K562 (cell line): ENCODE results near the gene RASAL1. TPM values are rescaled to one million over a fixed set of nuclear protein-coding genes. Genes with fewer than 3 reads are reported as not detected.

Source experiments
- ATAC-seq: fragments of 200-7000 bp; cut with Tn5 transposase; 3 replicates; pipeline ENCODE4 v1.9.1; 2020; ENCODE audit warnings: moderate library complexity
- BruUV-seq: library from RNA; stranded (reverse); fragments of 400-500 nt; replicated peaks from 2 replicates; lab custom pipeline; 2021; lab: Mats Ljungman, UMichigan
- CTCF ChIA-PET: fragments of 300-600 bp; formaldehyde crosslinking; extraction: SDS; loops from one replicate; lab custom pipeline; 2021; ENCODE audit warnings: low intra/inter-chr PET ratio; lab: Yijun Ruan, JAX
- POLR2A ChIA-PET: fragments of 300-600, 350-650 bp; sonication (Branson Sonifier 250); formaldehyde crosslinking; extraction: SDS; loops from one replicate; lab custom pipeline; 2021; ENCODE audit warnings: antibody characterized with exemption, inconsistent platforms; lab: Yijun Ruan, JAX
- DNase-seq, 4 experiments: peaks; one replicate each; pipeline versions ENCODE4 v3.0.0 to v3.0.0-alpha.2; 2011 to 2018; ENCODE audit warnings: low spot score in 3 of 4, mixed read lengths in 3 of 4; ENCODE audit errors: extremely low read depth in 1 of 4
- FAIRE-seq: peaks from 2 replicates; lab custom pipeline; 2011; peaks lifted over from hg19 to GRCh38; lab: Jason Lieb, UNC
- H2AFZ ChIP-seq: 2 replicates; pipeline ENCODE4 v1.6.0; 2011; ENCODE audit warnings: low read depth, low read length, control low read depth, inconsistent platforms
- H3K27ac ChIP-seq: fragments of 200-600 bp; 3 replicates; pipeline ENCODE4 v1.8.0; 2011; ENCODE audit warnings: low read depth, mild to moderate bottlenecking, control low read depth, inconsistent platforms, low read length, moderate library complexity, mixed read lengths; ENCODE audit errors: extremely low read depth
- H3K27me3 ChIP-seq, 2 experiments: fragments of 300-600 bp in 1 of 2; 2 replicates in 1 of 2; 3 replicates in 1 of 2; pipeline versions ENCODE4 v1.6.0 to v1.8.0; 2011; ENCODE audit warnings: inconsistent platforms in 2 of 2, low read length in 2 of 2, mild to moderate bottlenecking in 1 of 2, mixed read lengths in 1 of 2, moderate library complexity in 1 of 2; ENCODE audit not compliant: control insufficient read depth in 2 of 2, insufficient read depth in 2 of 2
- H3K36me3 ChIP-seq: fragments of 300-600 bp; 3 replicates; pipeline ENCODE4 v1.8.0; 2011; ENCODE audit warnings: mild to moderate bottlenecking, low read length, inconsistent platforms; ENCODE audit not compliant: control insufficient read depth, insufficient read depth
- H3K4me1 ChIP-seq, 2 experiments: fragments of 200-600 bp in 1 of 2; replicated peaks in 1 of 2; 2 replicates in 1 of 2; 3 replicates in 1 of 2; pipeline versions ENCODE4 v1.5.1 to v1.8.0; 2011; ENCODE audit warnings: inconsistent platforms in 2 of 2, low read length in 2 of 2, mild to moderate bottlenecking in 1 of 2, mixed read lengths in 1 of 2, moderate library complexity in 1 of 2; ENCODE audit not compliant: control insufficient read depth in 2 of 2, insufficient read depth in 2 of 2
- H3K4me2 ChIP-seq: 2 replicates; pipeline ENCODE4 v1.6.1; 2011; ENCODE audit warnings: low read length, control low read depth, inconsistent platforms, mixed read lengths; ENCODE audit not compliant: insufficient read depth
- H3K4me3 ChIP-seq: fragments of 200-600 bp; sonication (generic), shearing (Covaris generic); 2 replicates; pipeline ENCODE4 v1.5.1; 2016; ENCODE audit warnings: control low read depth, inconsistent platforms
- H3K79me2 ChIP-seq: fragments of 200-600 bp; 3 replicates; pipeline ENCODE4 v1.8.0; 2011; ENCODE audit warnings: low read length, inconsistent platforms; ENCODE audit not compliant: control insufficient read depth, insufficient read depth
- H3K9ac ChIP-seq, 2 experiments: 2 replicates each; pipeline versions ENCODE4 v1.6.0 to v1.6.1; 2011; ENCODE audit warnings: low read depth in 2 of 2, low read length in 2 of 2, control low read depth in 1 of 2, inconsistent platforms in 1 of 2, mild to moderate bottlenecking in 1 of 2, mixed read lengths in 1 of 2; ENCODE audit not compliant: insufficient read depth in 1 of 2
- H3K9me1 ChIP-seq: one replicate; pipeline ENCODE4 v1.6.0; 2011; ENCODE audit warnings: inconsistent platforms, mild to moderate bottlenecking, low read length, moderate library complexity; ENCODE audit not compliant: control insufficient read depth, insufficient read depth
- H3K9me3 ChIP-seq: replicated peaks from 2 replicates; pipeline ENCODE4 v1.5.1; 2011; ENCODE audit warnings: low read depth, low read length, inconsistent platforms; ENCODE audit not compliant: control insufficient read depth, insufficient read depth
- H4K20me1 ChIP-seq: replicated peaks from 2 replicates; pipeline ENCODE4 v1.6.1; 2011; ENCODE audit warnings: low read length, inconsistent platforms, mixed read lengths; ENCODE audit not compliant: control insufficient read depth, insufficient read depth
- CTCF ChIP-seq, 3 experiments: IDR thresholded peaks in 2 of 3; conservative IDR thresholded peaks in 1 of 3; 2 replicates each; pipeline ENCODE4 v1.5.1; 2011 to 2012; ENCODE audit warnings: low read length in 3 of 3, mild to moderate bottlenecking in 3 of 3, control low read depth in 2 of 3, improper control_type of control experiment in 1 of 3, inconsistent platforms in 1 of 3, low read depth in 1 of 3, mixed read lengths in 1 of 3, moderate library complexity in 1 of 3; ENCODE audit not compliant: insufficient read depth in 2 of 3
- CTCFL ChIP-seq: IDR thresholded peaks from 2 replicates; pipeline ENCODE4 v1.6.1; 2011; ENCODE audit warnings: borderline replicate concordance, low read depth, mild to moderate bottlenecking, moderate library complexity, low read length; ENCODE audit not compliant: insufficient read depth, poor library complexity, severe bottlenecking
- HEY1 ChIP-seq: fragments of 250-450 bp; sonication (Bioruptor Pico); IDR thresholded peaks from 2 replicates; pipeline ENCODE4 v1.5.0; 2020; ENCODE audit warnings: mild to moderate bottlenecking, moderate library complexity, borderline replicate concordance
- NCOA4 ChIP-seq: fragments of 450-650 bp; IDR thresholded peaks from 2 replicates; pipeline ENCODE4 v1.6.1; 2018; ENCODE audit warnings: mild to moderate bottlenecking; ENCODE audit not compliant: partially characterized antibody
- RAD21 ChIP-seq, 2 experiments: fragments of 250-450 bp in 1 of 2; fragments of 450-650 bp in 1 of 2; sonication (Bioruptor Pico) in 1 of 2; formaldehyde crosslinking in 1 of 2; IDR thresholded peaks in 1 of 2; conservative IDR thresholded peaks in 1 of 2; 2 replicates each; pipeline versions ENCODE4 v1.4.0 to v1.8.0; 2020 to 2022; ENCODE audit warnings: mild to moderate bottlenecking in 2 of 2, moderate library complexity in 1 of 2
- YY1 ChIP-seq, 3 experiments: IDR thresholded peaks; 2 replicates each; pipeline ENCODE4 v1.6.1; 2011; ENCODE audit warnings: low read length in 2 of 3, mild to moderate bottlenecking in 2 of 3, moderate library complexity in 2 of 3, borderline replicate concordance in 1 of 3, control low read depth in 1 of 3, low read depth in 1 of 3; ENCODE audit not compliant: insufficient read depth in 3 of 3, insufficient replicate concordance in 2 of 3, control insufficient read depth in 1 of 3, insufficient read length in 1 of 3; ENCODE audit errors: extremely low read depth in 1 of 3
- ZBTB11 ChIP-seq, 3 experiments: fragments of 200-800 bp in 1 of 3; fragments of 250-450 bp in 1 of 3; fragments of 450-650 bp in 1 of 3; sonication (Bioruptor Pico) in 1 of 3; sonication (Bioruptor generic) in 1 of 3; formaldehyde crosslinking in 1 of 3; IDR thresholded peaks; 2 replicates each; pipeline versions ENCODE4 v1.6.1 to v1.8.0; 2016 to 2022; ENCODE audit warnings: mild to moderate bottlenecking in 2 of 3, missing genetic modification characterization in 2 of 3, missing compliant biosample characterization in 1 of 3, moderate library complexity in 1 of 3
- WGBS: fragments of 100-300 bp; shearing (Covaris generic); methylation state at CpG from one replicate; pipeline ENCODE4 v1.1.6; 2016; ENCODE audit warnings: low coverage, mixed read lengths; ENCODE audit not compliant: insufficient coverage; ENCODE audit errors: missing lambda C conversion rate; 5-methylcytosine and 5-hydroxymethylcytosine counted together
- in situ Hi-C: fragments of 300-500 bp; cut with MboI; formaldehyde crosslinking; loops from 4 replicates; pipeline ENCODE4 v1.15.0; 2018; ENCODE audit warnings: inconsistent platforms, mixed read lengths
- intact Hi-C: fragments of 100-400 bp; cut with micrococcal nuclease; formaldehyde crosslinking; loops from 2 replicates; pipeline ENCODE4 v1.14.2; 2022
- polyA plus RNA-seq, 8 experiments: library from polyadenylated mRNA; depleted of rRNA in 4 of 8; stranded (reverse) in 5 of 8; unstranded in 3 of 8; fragments of >200 nt; fragmentation: Nextera tagmentation in 2 of 8; fragmentation: Illumina TruSeq in 1 of 8; extraction: Ambion mirVana in 2 of 8; extraction: Trizol in 1 of 8; gene quantifications; 2 replicates each; pipeline versions ENCODE4 v1.2.1 to v1.2.3, GENCODE V29; 2011 to 2014; ENCODE audit warnings: inconsistent platforms in 1 of 8, missing spikeins in 1 of 8
- total RNA-seq, 7 experiments: library from RNA; depleted of rRNA in 6 of 7; stranded (reverse); fragments of >200 nt in 6 of 7; fragmentation: Illumina TruSeq in 2 of 7; extraction: Trizol in 2 of 7; gene quantifications; 2 replicates each; pipeline versions ENCODE4 v1.2.1 to v1.2.3, GENCODE V29; 2011 to 2021; ENCODE audit warnings: low replicate concordance in 1 of 7

The RASAL1 gene
- total and polyA plus RNA-seq, 9 of the 15 experiments (the other 6 are each of a cell fraction or from before 2014, with no cell fraction given), result 0.06 to 0.16 (median 0.14) TPM; not detected in 6

GRCh38 chr12:113130457-113131135, 5.0 kb downstream of the RASAL1 start:
- ChIA-PET CTCF (no interaction called here), POLR2A (interaction anchor here (0.5 to 1.0 kb wide), 3 partner anchors 111 to 782 kb away, joined by 3 to 5 read pairs (median 3); no protein-coding TSS in a partner anchor)
- Histone ChIP-seq H3K27me3 (peaks cover 0 to 7% of the 10 kb centered on the region in 2 experiments; a peak in 2 of 5 replicates), H3K4me3 (no peak overlapping the region), H2AFZ (no peak overlapping the region), H3K36me3 (no peaks in the 10 kb centered on the region), H3K9me3 (no peaks in the 10 kb centered on the region), H3K9me1 (no peaks in the 10 kb centered on the region), H4K20me1 (no peaks in the 10 kb centered on the region; the same call in 1 of the 2 replicates), H3K9ac (peak overlapping the region in 1 of 2 experiments; percentile 27; a peak in 1 of 4 replicates), H3K27ac (no peak overlapping the region), H3K79me2 (no peaks in the 10 kb centered on the region), H3K4me2 (no peak overlapping the region), H3K4me1 (peaks cover 0 to 25% of the 10 kb centered on the region in 2 experiments; a peak in 2 of 5 replicates)
- in situ Hi-C loops, result no loop called here
- no TSS peak for BruUV-seq
- peak; percentile 46 for FAIRE-seq
- 4% methylated on average over 16 of the region's 18 CpGs for WGBS
- intact Hi-C loops, result no loop called here
- DNase-seq, result peak in 3 of 4 experiments; percentile 27 to 41 (median 40)
- ATAC-seq, result peak; percentile 71
- TF ChIP-seq NCOA4 (no peak), ZBTB11 (CRISPR knock-in tag; IDR thresholded peaks at IDR 0.05) (0 out of 6 replicates have a peak, but pooled peaks of 1 of the 3 experiments have one; percentile 45), YY1 (IDR thresholded peaks at IDR 0.05; ENCODE audit: borderline replicate concordance in 1 of 3, control insufficient read depth in 1 of 3, extremely low read depth in 1 of 3, insufficient read depth in 3 of 3, insufficient read length in 1 of 3, insufficient replicate concordance in 2 of 3, low read depth in 1 of 3, low read length in 2 of 3) (peak in 1 of 3 experiments; percentile 36), RAD21 (CRISPR knock-in tag; conservative IDR thresholded peaks at IDR 0.05 in 1 of 2, IDR thresholded peaks at IDR 0.05 in 1 of 2) (0 out of 4 replicates have a peak, but pooled peaks of 1 of the 2 experiments have one; percentile 10), CTCF (IDR thresholded peaks at IDR 0.05 in 2 of 3, conservative IDR thresholded peaks at IDR 0.05 in 1 of 3; ENCODE audit: insufficient read depth in 2 of 3, low read depth in 1 of 3, low read length in 3 of 3) (peak; percentile 48 to 63 (median 57)), CTCFL (peak; percentile 40), HEY1 (no peak)
